GM21737 (cell line): Measurements from ENCODE around the gene C6.

Experiments
- ATAC-seq: cut with Tn5 transposase; IDR thresholded peaks from one replicate; pipeline ENCODE4 v1.9.1; 2021; ENCODE audit warnings: mild to moderate bottlenecking, moderate library complexity; ENCODE audit not compliant: unreplicated experiment

Gene C6

DNA sequence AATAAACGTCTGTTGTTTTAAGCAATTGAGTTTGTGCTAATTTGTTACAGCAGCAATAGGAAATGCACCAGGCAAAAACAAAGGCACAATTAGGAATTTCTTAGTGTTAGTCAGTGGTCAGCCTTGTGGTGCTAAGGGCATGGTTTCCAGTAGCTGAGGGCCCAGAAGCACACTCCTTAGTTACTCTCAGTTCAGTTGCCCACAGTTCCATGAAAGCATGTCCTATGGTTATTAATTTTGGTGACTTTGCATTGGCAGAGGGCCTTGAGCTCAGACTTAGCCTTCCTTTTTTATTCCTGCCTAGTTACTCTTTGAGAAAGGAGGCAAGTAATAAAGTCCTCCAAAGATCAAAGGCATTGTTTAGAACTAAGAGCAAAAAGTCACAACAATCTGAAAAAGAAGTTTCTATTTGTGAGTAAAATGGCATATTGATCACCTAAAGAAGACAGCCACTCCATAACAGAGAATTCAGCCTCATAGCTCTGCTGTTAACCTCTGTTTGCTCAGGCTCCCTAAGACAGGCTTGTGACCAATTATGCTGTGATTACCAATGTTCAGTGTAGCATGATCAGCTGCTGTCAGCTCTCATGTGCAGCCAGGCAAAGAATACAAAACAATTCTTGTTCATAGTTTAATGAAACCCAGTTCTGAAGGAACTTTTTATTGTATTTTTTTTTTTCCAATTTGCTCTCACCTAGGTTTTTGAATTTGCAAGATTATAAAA is 85.2 kb downstream of the C6 start:
- ATAC-seq, result no peak

DNA sequence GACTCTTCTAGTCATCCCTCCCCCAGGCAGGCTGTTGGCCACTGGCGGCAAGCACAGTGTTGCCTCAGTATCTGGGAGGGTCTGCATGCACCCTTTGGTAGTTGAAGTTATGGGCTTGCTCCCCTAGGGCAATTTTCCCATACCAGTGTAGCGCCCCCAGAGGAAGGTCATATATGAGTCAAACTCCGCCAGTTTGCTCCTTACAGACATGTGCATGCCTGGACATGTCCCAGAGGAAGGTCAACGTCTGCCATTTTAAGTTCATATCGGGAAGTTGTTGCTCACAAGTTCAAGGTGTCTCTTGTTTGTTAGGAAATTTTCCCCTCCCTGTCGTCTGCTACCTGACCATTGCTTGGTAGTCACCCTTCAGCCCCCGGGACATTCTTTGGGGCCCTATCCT is 90.9 kb downstream of the C6 start:
- ATAC-seq, result no peak

DNA sequence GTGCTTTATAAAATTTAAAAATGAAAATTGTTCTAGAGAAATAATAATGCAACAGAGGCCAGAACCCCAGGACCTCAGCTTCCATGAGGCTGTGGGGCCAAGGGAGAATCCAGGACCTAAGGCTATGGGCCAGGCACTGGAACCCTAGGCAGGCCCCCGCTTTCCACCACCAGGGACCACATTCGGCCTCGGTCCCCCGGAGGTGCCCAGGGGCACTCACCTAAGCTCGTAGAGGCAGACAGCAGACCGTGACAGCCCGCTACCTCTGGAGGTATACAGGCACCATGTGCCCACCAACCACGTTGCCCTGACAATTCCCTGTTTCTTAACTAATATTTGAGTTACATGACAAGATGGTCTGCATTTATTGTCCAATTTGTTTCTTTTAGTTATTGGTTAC is 92.7 kb downstream of the C6 start:
- no peak for ATAC-seq

DNA sequence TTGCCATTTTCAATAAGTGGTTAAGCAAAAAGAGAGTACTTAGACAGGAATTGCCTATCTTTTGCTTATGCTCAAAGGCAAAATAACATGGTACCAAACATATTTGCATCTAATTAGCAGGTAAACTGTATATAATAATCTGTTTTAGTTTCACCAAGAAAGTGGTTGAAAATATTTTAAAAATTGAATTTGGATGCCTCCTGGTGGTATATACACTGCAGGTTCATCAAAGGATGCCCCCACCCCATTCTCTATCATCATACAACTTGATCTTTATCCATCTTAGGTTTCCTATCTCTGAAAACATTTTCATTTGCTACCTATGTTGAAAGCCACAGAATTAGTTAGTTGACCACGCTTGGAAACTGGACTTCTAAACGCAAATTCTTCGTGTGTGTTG is 95.2 kb downstream of the C6 start:
- ATAC-seq, result no peak

DNA sequence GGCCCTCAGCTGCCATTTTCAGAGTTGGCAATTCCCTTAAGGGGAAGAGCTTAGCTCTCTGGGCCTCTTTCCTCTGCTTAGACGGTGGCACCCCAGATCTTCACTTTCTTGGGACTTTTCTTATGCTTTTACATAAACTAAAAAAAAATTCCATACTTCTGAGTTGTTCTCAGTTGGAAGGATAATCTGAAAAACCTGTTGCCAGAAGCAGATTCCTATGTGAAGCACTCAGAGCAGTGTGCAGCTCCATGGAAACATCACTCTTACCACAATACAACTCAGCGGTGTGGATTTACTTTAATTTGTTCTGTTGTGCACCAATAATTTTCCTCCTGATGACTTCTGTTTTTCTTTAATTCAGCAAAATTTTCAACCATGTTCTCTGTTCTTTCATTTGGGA is 98.1 kb downstream of the C6 start:
- no peak for ATAC-seq

DNA sequence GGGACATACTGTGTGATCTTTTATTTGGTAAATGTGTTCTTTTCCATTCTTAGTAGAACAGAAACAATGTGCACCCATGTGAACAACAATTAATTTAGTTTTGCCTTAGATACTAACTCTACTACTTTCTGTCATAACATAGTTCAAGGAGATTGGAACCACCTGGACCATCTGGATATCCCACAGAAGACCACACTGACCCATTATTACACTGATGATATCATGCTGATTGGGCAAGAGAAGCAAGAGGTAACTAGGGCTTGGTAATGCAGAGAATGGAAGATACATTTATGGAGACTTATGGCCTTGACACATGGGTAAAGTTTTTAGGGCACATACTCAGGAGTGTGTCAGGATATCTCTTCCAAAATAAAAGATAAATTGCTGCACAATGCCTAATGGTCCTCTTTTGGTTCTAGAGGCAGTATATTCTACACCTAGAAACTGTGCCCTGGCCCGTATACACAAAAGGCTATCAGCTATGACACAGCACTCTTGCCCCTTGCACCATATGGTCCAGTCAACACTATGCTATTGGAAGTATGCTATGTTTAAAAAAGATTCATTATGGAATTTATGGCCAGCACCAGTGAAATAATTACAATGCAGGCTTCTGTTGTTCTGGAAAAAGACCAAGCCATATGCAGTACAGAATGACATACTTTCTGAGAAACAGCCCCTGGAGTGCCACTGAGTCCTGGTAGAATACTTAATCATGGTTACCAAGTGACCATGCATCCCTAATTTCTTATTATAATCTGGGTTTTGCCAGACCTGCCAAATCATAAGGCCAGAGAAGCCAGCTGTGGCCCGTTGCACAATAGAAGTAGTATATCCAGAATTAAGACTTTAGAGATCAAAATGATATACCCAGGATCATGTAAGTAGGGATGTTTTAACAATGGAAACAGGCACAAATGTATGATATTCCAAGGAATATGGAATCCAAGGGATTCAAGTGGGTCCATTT is 100.6 kb downstream of the C6 start:
- no peak for ATAC-seq

DNA sequence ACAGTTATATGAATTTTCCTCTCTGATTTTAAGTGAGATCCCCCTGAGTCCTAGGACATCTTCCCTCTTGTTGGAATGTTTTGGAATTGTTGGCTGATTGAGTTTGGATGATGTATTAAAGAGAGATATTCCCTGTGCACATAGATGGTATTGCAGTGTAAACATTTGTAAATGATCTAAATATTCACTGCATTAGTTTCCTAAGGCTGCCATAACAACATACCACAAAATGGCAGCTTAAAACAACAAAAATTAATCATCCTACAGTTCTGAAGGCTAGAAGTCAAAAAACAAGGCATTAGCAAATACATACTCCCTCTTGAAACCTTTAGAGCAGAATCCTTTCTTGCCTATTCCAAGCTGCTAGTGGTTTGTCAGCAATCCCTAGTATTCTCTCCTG is 104.1 kb downstream of the C6 start:
- no peak for ATAC-seq

DNA sequence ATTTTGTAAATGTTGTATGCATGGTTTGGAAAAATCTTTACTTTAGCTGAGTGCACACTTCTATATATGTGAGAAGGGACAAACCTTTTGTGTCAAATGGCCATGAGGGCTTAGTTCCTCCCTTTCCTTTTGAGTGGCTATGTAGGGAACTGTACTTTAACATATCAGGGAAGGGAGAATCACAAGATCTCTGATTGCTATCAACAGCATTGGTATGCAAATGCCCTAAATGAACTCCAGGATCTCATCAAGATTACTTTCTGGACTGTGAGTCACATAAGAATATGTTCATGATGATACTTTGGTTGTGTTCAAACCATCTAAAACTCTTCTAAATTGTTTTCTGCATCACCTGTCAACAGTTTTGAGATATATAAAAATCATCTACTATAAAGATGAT is 111.0 kb downstream of the C6 start:
- ATAC-seq, result no peak

DNA sequence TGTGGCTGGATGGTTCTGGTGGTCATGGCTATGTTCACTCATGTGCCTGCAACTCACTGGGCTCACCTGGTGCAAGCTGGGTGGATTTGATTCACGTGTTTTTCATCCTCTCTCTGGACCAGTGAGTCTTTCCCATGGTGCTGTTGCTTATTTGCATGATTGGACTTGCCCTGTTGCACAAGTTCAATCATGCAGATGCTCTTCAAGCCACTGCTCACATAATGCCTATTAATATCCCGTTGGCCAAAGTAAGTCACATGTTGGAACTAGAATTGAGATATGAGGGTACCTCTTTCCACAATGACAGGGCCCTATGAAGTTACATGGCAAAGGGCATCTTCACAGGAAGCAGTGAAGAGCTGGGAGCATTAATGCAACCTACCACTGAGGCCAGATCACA is 115.7 kb downstream of the C6 start:
- ATAC-seq, result no peak

DNA sequence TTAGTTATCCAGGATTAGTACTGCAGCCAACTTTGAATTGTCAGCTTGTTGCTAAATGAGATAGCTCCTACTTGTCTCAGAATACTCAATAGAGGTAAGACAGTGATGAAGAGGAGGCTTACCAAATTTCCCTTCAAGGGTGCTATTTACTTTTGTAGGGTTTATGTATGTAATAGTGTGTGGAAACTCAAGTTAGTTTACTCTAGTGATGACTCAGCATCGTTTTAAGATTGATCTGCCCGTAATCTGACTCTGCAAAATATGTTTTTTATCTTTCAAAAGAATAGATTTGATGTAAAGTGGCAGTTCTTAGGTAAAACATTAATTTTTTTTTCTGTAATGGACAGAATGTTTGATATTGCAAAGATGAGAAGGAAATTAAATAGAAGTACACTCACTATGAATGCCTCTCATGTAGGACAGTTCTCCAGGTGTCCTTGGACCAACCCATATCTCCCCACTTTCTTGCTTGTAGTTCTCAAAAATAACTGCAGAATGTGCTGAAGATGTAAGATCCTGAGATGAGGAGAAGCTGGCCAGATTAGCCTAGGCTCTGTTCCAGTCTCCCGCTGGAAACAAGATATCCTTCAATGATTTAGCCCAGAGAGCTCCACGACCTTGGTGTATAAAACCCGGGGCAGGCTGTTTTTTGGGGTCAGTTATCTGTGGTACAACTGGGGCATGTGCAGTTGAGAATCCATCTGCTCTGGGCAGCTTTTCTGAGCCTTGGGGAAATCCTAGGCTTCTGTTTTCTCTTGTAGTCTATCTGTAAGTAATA is 117.8 kb downstream of the C6 start:
- no peak for ATAC-seq

DNA sequence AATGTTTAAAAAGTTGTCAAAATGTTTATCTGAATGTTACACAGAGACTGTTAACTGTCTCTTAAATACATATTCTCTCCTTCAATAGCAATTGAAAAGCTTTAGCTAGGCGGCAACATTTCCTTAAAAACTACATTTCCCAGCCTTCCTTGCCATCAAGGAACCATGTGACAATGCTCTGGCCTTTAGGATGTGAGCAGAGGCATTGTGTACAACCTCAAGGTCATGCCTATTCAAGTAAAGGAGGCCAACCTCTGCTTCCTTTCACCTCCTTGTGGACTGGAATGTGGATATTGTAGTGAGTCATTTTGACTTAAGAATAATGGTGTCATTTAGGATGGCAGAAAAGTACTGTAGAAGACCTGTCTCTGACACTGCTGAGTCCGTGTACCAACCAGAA is 118.5 kb downstream of the C6 start:
- ATAC-seq, result no peak

DNA sequence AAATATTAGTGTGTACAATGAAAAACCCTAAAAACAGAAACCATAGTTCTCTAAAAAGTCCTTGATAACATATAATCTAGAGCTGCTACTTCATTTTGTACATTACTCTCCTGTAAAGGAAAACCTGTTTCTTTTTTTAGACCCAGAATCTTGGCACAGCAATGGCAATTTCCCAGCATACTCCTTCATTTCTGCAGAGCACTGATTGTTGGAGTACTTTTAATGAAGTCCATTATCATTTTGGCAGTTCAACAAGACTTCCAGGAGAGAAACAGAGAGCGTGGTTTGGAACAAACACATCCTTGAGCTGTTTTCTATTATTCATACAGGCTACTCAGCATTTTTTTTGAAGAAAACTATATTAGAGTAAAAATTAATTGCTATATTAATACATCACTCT is 119.5 kb downstream of the C6 start:
- ATAC-seq, result no peak
